ENCODE data around the gene GALNTL6.

GALNTL6 gene

DNA sequence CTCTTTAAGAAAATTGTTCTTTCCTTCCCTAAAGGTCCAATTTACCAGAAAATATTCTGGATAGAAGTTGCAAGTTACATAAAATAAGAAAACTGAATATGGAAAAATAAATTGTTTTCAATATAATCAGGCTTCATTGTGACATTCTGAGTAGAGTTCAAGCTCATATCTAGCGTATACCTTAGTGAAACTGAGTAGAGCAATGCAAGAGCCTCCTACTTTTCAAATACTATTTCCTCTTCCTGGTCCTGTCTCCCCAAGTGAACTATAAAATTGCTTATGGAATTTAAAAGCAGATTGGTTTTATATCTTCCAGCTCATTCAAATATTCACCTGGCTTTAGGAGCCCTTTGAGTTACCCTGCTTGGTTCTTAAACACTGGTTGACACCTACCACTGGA lies 1166.1 kb downstream of the GALNTL6 start:
- no peak for DNase-seq (ENCODE audit: extremely low read depth, low read depth)
- TF ChIP-seq, protein P1, sequence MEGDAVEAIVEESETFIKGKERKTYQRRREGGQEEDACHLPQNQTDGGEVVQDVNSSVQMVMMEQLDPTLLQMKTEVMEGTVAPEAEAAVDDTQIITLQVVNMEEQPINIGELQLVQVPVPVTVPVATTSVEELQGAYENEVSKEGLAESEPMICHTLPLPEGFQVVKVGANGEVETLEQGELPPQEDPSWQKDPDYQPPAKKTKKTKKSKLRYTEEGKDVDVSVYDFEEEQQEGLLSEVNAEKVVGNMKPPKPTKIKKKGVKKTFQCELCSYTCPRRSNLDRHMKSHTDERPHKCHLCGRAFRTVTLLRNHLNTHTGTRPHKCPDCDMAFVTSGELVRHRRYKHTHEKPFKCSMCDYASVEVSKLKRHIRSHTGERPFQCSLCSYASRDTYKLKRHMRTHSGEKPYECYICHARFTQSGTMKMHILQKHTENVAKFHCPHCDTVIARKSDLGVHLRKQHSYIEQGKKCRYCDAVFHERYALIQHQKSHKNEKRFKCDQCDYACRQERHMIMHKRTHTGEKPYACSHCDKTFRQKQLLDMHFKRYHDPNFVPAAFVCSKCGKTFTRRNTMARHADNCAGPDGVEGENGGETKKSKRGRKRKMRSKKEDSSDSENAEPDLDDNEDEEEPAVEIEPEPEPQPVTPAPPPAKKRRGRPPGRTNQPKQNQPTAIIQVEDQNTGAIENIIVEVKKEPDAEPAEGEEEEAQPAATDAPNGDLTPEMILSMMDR (IDR thresholded peaks at IDR 0.05; ENCODE audit: low read depth, low read length) = no peak

DNA sequence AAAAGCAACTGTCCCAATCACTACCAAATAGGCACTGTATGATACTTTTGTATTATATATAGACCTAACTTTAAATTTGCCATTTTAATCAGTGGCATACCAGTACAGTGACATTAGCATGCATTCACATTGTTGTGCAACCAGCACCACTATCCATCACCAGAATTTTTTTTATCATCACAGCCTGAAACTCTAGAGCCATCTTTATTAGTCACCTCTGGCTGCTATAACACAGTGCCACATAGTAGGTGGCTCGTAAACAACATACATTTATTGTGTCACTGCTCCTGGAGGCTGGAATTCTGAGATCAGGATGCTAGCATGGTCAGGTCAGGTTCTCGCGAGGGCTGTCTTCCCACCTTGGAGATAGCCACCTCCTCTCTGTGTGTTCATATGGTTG lies 1167.0 kb downstream of the GALNTL6 start:
- no peak for DNase-seq (ENCODE audit: extremely low read depth, low read depth)
- TF ChIP-seq, protein P1 (IDR thresholded peaks at IDR 0.05; ENCODE audit: low read depth, low read length) = no peak

DNA sequence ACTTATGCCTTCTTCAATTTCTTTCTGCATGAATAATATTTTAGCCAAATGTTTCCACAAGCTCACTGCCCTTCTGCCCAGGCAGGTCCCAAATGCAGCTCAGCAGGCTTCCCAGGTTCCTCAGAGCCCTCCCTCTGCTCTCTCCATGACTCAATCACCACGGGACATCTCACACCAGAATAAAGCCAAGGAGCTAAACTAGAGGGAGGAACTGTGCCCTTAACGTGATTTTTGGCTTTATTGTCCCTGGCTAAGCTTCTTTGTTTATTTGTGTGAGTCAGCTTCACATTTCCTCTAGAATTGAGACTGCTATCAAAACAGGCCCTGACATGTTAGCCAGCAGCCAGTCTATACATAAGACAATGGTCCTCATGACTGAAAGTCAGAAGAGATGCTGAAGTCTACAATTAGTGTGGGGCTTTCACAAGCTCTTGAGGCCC lies 1169.0 kb downstream of the GALNTL6 start:
- no peak for DNase-seq (ENCODE audit: extremely low read depth, low read depth)
- TF ChIP-seq, protein P1 (IDR thresholded peaks at IDR 0.05; ENCODE audit: low read depth, low read length) = no peak

DNA sequence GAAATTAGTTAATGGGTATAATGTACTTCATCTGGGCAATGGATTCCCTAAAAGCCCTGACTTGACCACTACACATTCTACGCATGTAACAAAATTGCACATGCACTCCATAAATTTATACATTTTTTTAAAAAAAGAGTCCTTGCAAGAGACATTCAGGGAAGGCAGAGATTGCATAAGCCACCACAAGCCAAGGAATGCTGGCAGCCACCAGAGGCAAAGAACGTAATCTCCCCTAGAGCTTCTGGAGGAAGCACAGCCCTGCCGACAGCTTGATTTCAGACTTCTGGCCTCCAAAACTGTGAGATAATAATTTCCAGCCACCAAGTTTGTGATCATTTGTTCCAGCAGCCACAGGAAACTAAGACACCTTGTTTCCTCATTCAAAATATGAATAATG lies 1169.8 kb downstream of the GALNTL6 start:
- no peak for DNase-seq (ENCODE audit: extremely low read depth, low read depth)
- TF ChIP-seq, protein P1 (IDR thresholded peaks at IDR 0.05; ENCODE audit: low read depth, low read length) = no peak

DNA sequence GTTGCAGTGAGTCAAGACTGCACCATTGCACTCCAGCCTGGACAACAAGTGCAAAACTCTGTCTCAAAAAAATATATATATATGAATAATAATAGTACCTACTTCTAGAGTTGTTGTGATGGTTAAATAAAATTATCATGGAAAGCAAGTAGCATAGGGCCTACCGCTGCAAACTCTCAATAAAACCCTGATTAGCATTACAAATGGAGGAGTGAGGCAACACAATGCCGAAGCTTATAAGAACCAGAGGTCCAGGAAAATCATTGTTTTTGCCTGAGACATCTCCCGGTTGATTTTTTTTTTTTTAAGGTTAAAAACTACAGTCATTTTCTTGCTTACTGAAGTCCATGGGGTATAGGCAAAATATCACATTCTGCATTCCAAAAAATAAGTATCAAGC lies 1170.4 kb downstream of the GALNTL6 start:
- DNase-seq (ENCODE audit: extremely low read depth, low read depth) = no peak
- TF ChIP-seq, protein P1 (IDR thresholded peaks at IDR 0.05; ENCODE audit: low read depth, low read length) = no peak

DNA sequence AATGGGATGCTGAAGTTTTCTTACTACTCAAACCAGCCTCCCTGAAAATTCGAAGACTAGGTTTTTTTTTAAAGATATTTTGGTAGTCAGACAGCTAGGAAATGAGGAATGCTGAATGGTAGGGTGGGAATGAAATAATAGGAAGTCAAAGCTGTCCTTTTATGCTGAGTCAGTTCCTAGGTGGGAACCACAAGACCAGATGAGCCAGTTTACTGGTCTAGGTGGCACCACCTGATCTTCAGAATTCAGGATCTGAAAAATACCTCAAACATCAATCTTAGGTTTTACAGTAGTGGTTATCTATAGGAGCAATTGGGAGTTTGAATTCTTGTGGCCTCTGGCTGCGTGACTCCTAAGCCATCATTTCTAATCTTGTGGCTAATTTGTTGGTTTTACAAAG lies 1172.3 kb downstream of the GALNTL6 start:
- DNase-seq (ENCODE audit: extremely low read depth, low read depth) = no peak
- TF ChIP-seq, protein P1 (IDR thresholded peaks at IDR 0.05; ENCODE audit: low read depth, low read length) = no peak

DNA sequence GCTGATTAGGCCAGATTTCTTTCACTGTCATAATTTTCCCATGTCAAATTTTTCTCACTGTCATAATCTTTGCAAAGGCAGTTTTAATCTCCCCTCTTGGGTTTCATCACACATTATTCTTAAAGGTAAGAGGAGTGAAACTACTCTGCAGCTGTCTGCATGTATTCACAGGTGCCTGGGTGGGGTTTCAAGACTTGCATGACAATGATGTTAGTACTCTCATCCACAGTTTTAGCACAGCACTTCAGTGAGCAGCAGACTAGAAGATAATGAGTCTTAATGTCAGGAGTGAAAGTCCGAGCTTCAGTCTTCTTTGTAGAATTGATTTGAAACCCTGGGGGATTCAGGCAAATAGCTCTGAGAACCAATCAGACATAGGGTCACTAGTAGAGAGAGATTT lies 1172.9 kb downstream of the GALNTL6 start:
- TF ChIP-seq, protein P1 (IDR thresholded peaks at IDR 0.05; ENCODE audit: low read depth, low read length) = no peak
- no peak for DNase-seq (ENCODE audit: extremely low read depth, low read depth)

All from AG09319 (cell line).